SK-N-MC (cell line): ENCODE data around the gene PDZD2.

Source experiments
- DNase-seq: peaks from one replicate; pipeline ENCODE4 v3.0.0-alpha.2; 2011; ENCODE audit warnings: low read depth, low spot score
- H3K27ac ChIP-seq: fragments of 200-600 bp; sonication (generic); 2 replicates; pipeline ENCODE4 v1.5.1; 2016; ENCODE audit warnings: mixed run types
- H3K36me3 ChIP-seq: fragments of 200-600 bp; sonication (generic); 2 replicates; pipeline ENCODE4 v1.6.1; 2017; ENCODE audit warnings: antibody characterized with exemption, low read length, mixed read lengths; ENCODE audit not compliant: insufficient read depth
- H3K4me3 ChIP-seq: fragments of 200-600 bp; sonication (generic); 2 replicates; pipeline ENCODE4 v1.5.1; 2016
- H3K9ac ChIP-seq: fragments of 200-600 bp; sonication (generic); 2 replicates; pipeline ENCODE4 v1.8.0; 2017; ENCODE audit warnings: mixed run types, mixed read lengths; ENCODE audit not compliant: insufficient read length
- H3K9me3 ChIP-seq: fragments of 200-600 bp; sonication (generic); 2 replicates; pipeline ENCODE4 v1.6.1; 2017; ENCODE audit warnings: low read depth, mild to moderate bottlenecking, antibody characterized with exemption, low read length, moderate library complexity, mixed read lengths
- EZH2 ChIP-seq: fragments of 200-600 bp; sonication (generic); IDR thresholded peaks from one replicate; pipeline ENCODE4 v1.6.1; 2017; ENCODE audit warnings: antibody characterized with exemption
- FOXP2 ChIP-seq: optimal IDR thresholded peaks from 2 replicates; pipeline ENCODE3; 2011; ENCODE audit warnings: mild to moderate bottlenecking, moderate library complexity; ENCODE audit not compliant: insufficient read depth; ENCODE audit errors: extremely low read length, control extremely low read depth
- POLR2AphosphoS5 ChIP-seq: IDR thresholded peaks from 2 replicates; pipeline ENCODE4 v1.6.1; 2012; ENCODE audit warnings: mild to moderate bottlenecking, low read depth, low read length, borderline replicate concordance

Gene PDZD2

GRCh38 chr5:32021771-32022170 is 382.8 kb downstream of the PDZD2 start:
- no peaks in the 10 kb centered on the region for H3K9me3 ChIP-seq
- no peak overlapping the region for H3K4me3 ChIP-seq
- no peak overlapping the region for H3K9ac ChIP-seq
- no peak for DNase-seq
- H3K27ac ChIP-seq = no peak overlapping the region
- TF ChIP-seq FOXP2 (no peak), EZH2 (no peak), POLR2AphosphoS5 (no peak)
- no peaks in the 10 kb centered on the region for H3K36me3 ChIP-seq

GRCh38 chr5:32022638-32023037 is 383.7 kb downstream of the PDZD2 start:
- H3K9ac ChIP-seq = no peak overlapping the region
- TF ChIP-seq FOXP2 (no peak), EZH2 (no peak), POLR2AphosphoS5 (no peak)
- no peaks in the 10 kb centered on the region for H3K9me3 ChIP-seq
- no peaks in the 10 kb centered on the region for H3K36me3 ChIP-seq
- H3K4me3 ChIP-seq = no peak overlapping the region
- no peak overlapping the region for H3K27ac ChIP-seq
- no peak for DNase-seq

- DNase-seq = no peak
- no peak overlapping the region for H3K27ac ChIP-seq
Observed at GRCh38 chr5:32023816-32024215, 384.9 kb downstream of the PDZD2 start.

GRCh38 chr5:32024751-32025150 is 385.8 kb downstream of the PDZD2 start:
- TF ChIP-seq POLR2AphosphoS5 = no peak
- TF ChIP-seq EZH2 = no peak
- no peak for TF ChIP-seq FOXP2
- H3K9ac ChIP-seq = no peak overlapping the region
- DNase-seq = no peak
- H3K27ac ChIP-seq = no peak overlapping the region
- no peak overlapping the region for H3K4me3 ChIP-seq
- H3K36me3 ChIP-seq = no peaks in the 10 kb centered on the region
- no peaks in the 10 kb centered on the region for H3K9me3 ChIP-seq

More at GRCh38 chr5:32023816-32024215, 384.9 kb downstream of the PDZD2 start:
- no peak overlapping the region for H3K9ac ChIP-seq
- no peaks in the 10 kb centered on the region for H3K36me3 ChIP-seq
- TF ChIP-seq EZH2 = no peak
- TF ChIP-seq POLR2AphosphoS5 = no peak
- TF ChIP-seq FOXP2 = no peak
- H3K9me3 ChIP-seq = no peaks in the 10 kb centered on the region
- no peak overlapping the region for H3K4me3 ChIP-seq

GRCh38 chr5:32027093-32027716 is 388.3 kb downstream of the PDZD2 start:
- peak overlapping the region; percentile 52; the same call in 1 of the 2 replicates for H3K4me3 ChIP-seq

GRCh38 chr5:32027717-32028458 is 389.0 kb downstream of the PDZD2 start:
- H3K36me3 ChIP-seq = no peaks in the 10 kb centered on the region
- H3K9me3 ChIP-seq = no peaks in the 10 kb centered on the region
- DNase-seq = peak; percentile 92
- TF ChIP-seq POLR2AphosphoS5 (no peak), FOXP2 (no peak)
- H3K27ac ChIP-seq = peak overlapping the region; percentile 38; the same call in 1 of the 2 replicates
- peak overlapping the region; percentile 52 for H3K4me3 ChIP-seq
- no peak overlapping the region for H3K9ac ChIP-seq

More at GRCh38 chr5:32027093-32027716, 388.3 kb downstream of the PDZD2 start:
- no peak for DNase-seq
- Histone ChIP-seq H3K27ac (no peak overlapping the region), H3K9ac (no peak overlapping the region), H3K9me3 (no peaks in the 10 kb centered on the region), H3K36me3 (no peaks in the 10 kb centered on the region)
- TF ChIP-seq FOXP2 (no peak), POLR2AphosphoS5 (no peak), EZH2 (no peak)

- H3K9ac ChIP-seq = no peak overlapping the region
- H3K4me3 ChIP-seq = no peak overlapping the region
- no peaks in the 10 kb centered on the region for H3K36me3 ChIP-seq
- TF ChIP-seq FOXP2 = no peak
- no peak for TF ChIP-seq POLR2AphosphoS5
- no peak for TF ChIP-seq EZH2
- H3K9me3 ChIP-seq = no peaks in the 10 kb centered on the region
- DNase-seq = no peak
- no peak overlapping the region for H3K27ac ChIP-seq
Observed at GRCh38 chr5:32029261-32029660, 390.3 kb downstream of the PDZD2 start.

- H3K4me3 ChIP-seq = no peak overlapping the region
- H3K27ac ChIP-seq = no peak overlapping the region
- H3K9me3 ChIP-seq = no peaks in the 10 kb centered on the region
- H3K36me3 ChIP-seq = no peaks in the 10 kb centered on the region
- H3K9ac ChIP-seq = no peak overlapping the region
- TF ChIP-seq EZH2 (no peak), FOXP2 (no peak), POLR2AphosphoS5 (no peak)
- no peak for DNase-seq
Observed at GRCh38 chr5:32029781-32030180, 390.9 kb downstream of the PDZD2 start.
